GM23338 (cell line): ENCODE results near the gene NUP98. TPM values are rescaled to one million over a fixed set of nuclear protein-coding genes. Genes with fewer than 3 reads are reported as not detected.

Source experiments
- ATAC-seq: fragments of 200-7000 bp; cut with Tn5 transposase; 3 replicates; pipeline ENCODE4 v1.9.1; 2020
- DNase-seq: peaks from one replicate; pipeline ENCODE4 v3.0.0-alpha.2; 2015; ENCODE audit warnings: low spot score
- H2AFZ ChIP-seq: fragments of 200-600 bp; sonication (generic); 2 replicates; pipeline ENCODE4 v1.8.0; 2016; ENCODE audit warnings: antibody characterized with exemption, mild to moderate bottlenecking, moderate library complexity
- H3F3A ChIP-seq: fragments of 200-600 bp; sonication (generic); replicated peaks from 2 replicates; pipeline ENCODE4 v1.8.0; 2017; ENCODE audit warnings: antibody characterized with exemption, mixed run types, low read depth
- H3K27ac ChIP-seq: fragments of 200-600 bp; sonication (generic); 2 replicates; pipeline ENCODE4 v1.6.1; 2016; ENCODE audit warnings: low read depth
- H3K27me3 ChIP-seq: fragments of 200-600 bp; sonication (generic); 2 replicates; pipeline ENCODE4 v1.8.0; 2016; ENCODE audit warnings: mild to moderate bottlenecking, mixed run types, moderate library complexity; ENCODE audit not compliant: insufficient read depth
- H3K36me3 ChIP-seq: fragments of 200-600 bp; sonication (generic); 2 replicates; pipeline ENCODE4 v1.8.0; 2016; ENCODE audit warnings: mild to moderate bottlenecking; ENCODE audit not compliant: insufficient read depth
- H3K4me1 ChIP-seq: fragments of 200-600 bp; sonication (generic); 2 replicates; pipeline ENCODE4 v1.8.0; 2016; ENCODE audit warnings: mild to moderate bottlenecking, moderate library complexity; ENCODE audit not compliant: insufficient read depth
- H3K4me2 ChIP-seq: fragments of 200-600 bp; sonication (generic); 2 replicates; pipeline ENCODE4 v1.7.1; 2017; ENCODE audit warnings: mixed run types
- H3K4me3 ChIP-seq: fragments of 200-600 bp; sonication (generic); 2 replicates; pipeline ENCODE4 v1.6.1; 2016; ENCODE audit warnings: mixed run types
- H3K79me2 ChIP-seq: fragments of 200-600 bp; sonication (generic); replicated peaks from 2 replicates; pipeline ENCODE4 v1.8.0; 2017; ENCODE audit warnings: mild to moderate bottlenecking; ENCODE audit not compliant: insufficient read depth
- H3K9me2 ChIP-seq: fragments of 200-600 bp; sonication (generic); 2 replicates; pipeline ENCODE4 v1.8.0; 2017; ENCODE audit not compliant: insufficient read depth
- H4K20me1 ChIP-seq: fragments of 200-600 bp; sonication (generic); replicated peaks from 2 replicates; pipeline ENCODE4 v1.8.0; 2017; ENCODE audit warnings: mild to moderate bottlenecking; ENCODE audit not compliant: insufficient read depth
- H3K27ac Mint-ChIP-seq: 2 replicates; pipeline ENCODE4 v1.8.0; 2020; ENCODE audit warnings: inconsistent platforms, mild to moderate bottlenecking, moderate library complexity, mixed read lengths
- H3K27me3 Mint-ChIP-seq: 3 replicates; pipeline ENCODE4 v1.8.0; 2022; ENCODE audit warnings: low read depth, mild to moderate bottlenecking, moderate library complexity, mixed read lengths, inconsistent platforms; ENCODE audit not compliant: insufficient read depth, poor library complexity
- H3K36me3 Mint-ChIP-seq: 3 replicates; pipeline ENCODE4 v1.8.0; 2021; ENCODE audit warnings: low read depth, mild to moderate bottlenecking, inconsistent platforms, moderate library complexity, mixed read lengths
- H3K4me1 Mint-ChIP-seq: 3 replicates; pipeline ENCODE4 v1.8.0; 2020; ENCODE audit warnings: mild to moderate bottlenecking, inconsistent platforms, mixed read lengths
- H3K4me3 Mint-ChIP-seq: 3 replicates; pipeline ENCODE4 v1.8.0; 2021; ENCODE audit warnings: moderate library complexity, mild to moderate bottlenecking, inconsistent platforms, mixed read lengths
- H3K9me3 Mint-ChIP-seq: 3 replicates; pipeline ENCODE4 v1.8.0; 2020; ENCODE audit warnings: moderate library complexity, mild to moderate bottlenecking, inconsistent platforms, mixed read lengths
- CREB1 ChIP-seq: fragments of 250-450 bp; sonication (Bioruptor Pico); IDR thresholded peaks from 2 replicates; pipeline ENCODE4 v1.5.0; 2020; ENCODE audit warnings: low read depth, mild to moderate bottlenecking, moderate library complexity
- EZH2 ChIP-seq: fragments of 200-600 bp; sonication (generic); IDR thresholded peaks from one replicate; pipeline ENCODE4 v1.8.0; 2017; ENCODE audit warnings: antibody characterized with exemption, mild to moderate bottlenecking, low read depth; ENCODE audit not compliant: unreplicated experiment
- EZH2phosphoT487 ChIP-seq: fragments of 200-600 bp; sonication (generic); IDR thresholded peaks from one replicate; pipeline ENCODE4 v1.8.1; 2018; ENCODE audit warnings: antibody characterized with exemption; ENCODE audit not compliant: unreplicated experiment
- STAT1 ChIP-seq: IDR thresholded peaks from one replicate; pipeline ENCODE4 v1.6.1; 2016; ENCODE audit warnings: antibody characterized with exemption; ENCODE audit not compliant: unreplicated experiment
- ZNF114 ChIP-seq: fragments of 250-450 bp; sonication (Bioruptor Pico); IDR thresholded peaks from 2 replicates; pipeline ENCODE4 v1.5.0; 2020; ENCODE audit warnings: mild to moderate bottlenecking, moderate library complexity
- ZNF331 ChIP-seq: fragments of 250-450 bp; sonication (Bioruptor Pico); IDR thresholded peaks from 2 replicates; pipeline ENCODE4 v1.5.0; 2020; ENCODE audit warnings: low read depth, mild to moderate bottlenecking, moderate library complexity
- polyA plus RNA-seq: library from polyadenylated mRNA; unstranded; fragments of >200 nt; fragmentation: Nextera tagmentation; extraction: Ambion mirVana; gene quantifications from 2 replicates; pipeline ENCODE4 v1.2.1, GENCODE V29; 2016
- total RNA-seq: library from RNA; depleted of rRNA; stranded (reverse); fragments of >200 nt; shearing (Covaris generic); gene quantifications from 2 replicates; pipeline ENCODE4 v1.2.3, GENCODE V29; 2014
- TF ChIP-seq, protein P1 (sequence below): IDR thresholded peaks from 2 replicates; pipeline ENCODE4 v1.6.1; 2016; ENCODE audit warnings: antibody characterized with exemption
- TF ChIP-seq, protein P2 (sequence below): IDR thresholded peaks from one replicate; pipeline ENCODE4 v1.6.1; 2018; ENCODE audit warnings: antibody characterized with exemption; ENCODE audit not compliant: unreplicated experiment
- TF ChIP-seq, protein P3 (sequence below), 2 experiments: fragments of 200-600 bp in 1 of 2; sonication (generic) in 1 of 2; conservative IDR thresholded peaks; 2 replicates each; pipeline versions ENCODE4 v1.5.1 to v1.6.1; 2016 to 2017; ENCODE audit warnings: antibody characterized with exemption in 2 of 2, low read depth in 2 of 2, mild to moderate bottlenecking in 2 of 2, moderate library complexity in 1 of 2

The NUP98 gene
- total and polyA plus RNA-seq, 2 experiments from 2014 or later: 23.9 to 174 TPM

DNA sequence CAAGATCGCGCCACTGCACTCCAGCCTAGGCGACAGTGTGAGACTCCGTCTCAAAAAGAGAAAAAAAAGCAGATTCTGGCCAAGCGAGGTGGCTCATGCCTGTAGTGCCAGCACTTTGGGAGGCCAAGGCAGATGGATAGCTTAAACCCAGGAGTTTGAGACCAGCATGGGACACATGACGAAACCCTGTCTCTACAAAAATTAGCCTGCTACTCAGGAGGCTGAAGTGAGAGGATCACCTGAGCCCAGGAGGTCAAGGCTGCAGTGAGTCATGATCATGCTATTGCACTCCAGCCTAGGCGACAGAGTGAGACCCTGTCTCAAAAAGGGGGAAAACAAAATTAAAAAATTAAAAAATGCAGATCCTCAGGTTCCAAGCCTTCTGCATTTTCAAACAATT lies 25.0 kb upstream of the NUP98 start:
- H3K4me2 ChIP-seq: no peak overlapping the region
- ATAC-seq: no peak
- no peaks in the 10 kb centered on the region for H3F3A ChIP-seq
- H4K20me1 ChIP-seq: peaks cover 7% of the 10 kb centered on the region
- Mint-ChIP-seq H3K27me3 (peaks cover 21% of the 10 kb centered on the region), H3K9me3 (no peaks in the 10 kb centered on the region; the same call in 2 of the 3 replicates), H3K4me3 (no peak overlapping the region), H3K36me3 (peaks cover 30% of the 10 kb centered on the region), H3K27ac (no peak overlapping the region), H3K4me1 (peaks cover 32% of the 10 kb centered on the region)
- no peaks in the 10 kb centered on the region for H3K36me3 ChIP-seq
- H3K27ac ChIP-seq: no peak overlapping the region
- no peak for DNase-seq
- no peak overlapping the region for H3K4me3 ChIP-seq
- TF ChIP-seq, protein P1, sequence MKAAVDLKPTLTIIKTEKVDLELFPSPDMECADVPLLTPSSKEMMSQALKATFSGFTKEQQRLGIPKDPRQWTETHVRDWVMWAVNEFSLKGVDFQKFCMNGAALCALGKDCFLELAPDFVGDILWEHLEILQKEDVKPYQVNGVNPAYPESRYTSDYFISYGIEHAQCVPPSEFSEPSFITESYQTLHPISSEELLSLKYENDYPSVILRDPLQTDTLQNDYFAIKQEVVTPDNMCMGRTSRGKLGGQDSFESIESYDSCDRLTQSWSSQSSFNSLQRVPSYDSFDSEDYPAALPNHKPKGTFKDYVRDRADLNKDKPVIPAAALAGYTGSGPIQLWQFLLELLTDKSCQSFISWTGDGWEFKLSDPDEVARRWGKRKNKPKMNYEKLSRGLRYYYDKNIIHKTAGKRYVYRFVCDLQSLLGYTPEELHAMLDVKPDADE: no peak
- TF ChIP-seq, protein P2, sequence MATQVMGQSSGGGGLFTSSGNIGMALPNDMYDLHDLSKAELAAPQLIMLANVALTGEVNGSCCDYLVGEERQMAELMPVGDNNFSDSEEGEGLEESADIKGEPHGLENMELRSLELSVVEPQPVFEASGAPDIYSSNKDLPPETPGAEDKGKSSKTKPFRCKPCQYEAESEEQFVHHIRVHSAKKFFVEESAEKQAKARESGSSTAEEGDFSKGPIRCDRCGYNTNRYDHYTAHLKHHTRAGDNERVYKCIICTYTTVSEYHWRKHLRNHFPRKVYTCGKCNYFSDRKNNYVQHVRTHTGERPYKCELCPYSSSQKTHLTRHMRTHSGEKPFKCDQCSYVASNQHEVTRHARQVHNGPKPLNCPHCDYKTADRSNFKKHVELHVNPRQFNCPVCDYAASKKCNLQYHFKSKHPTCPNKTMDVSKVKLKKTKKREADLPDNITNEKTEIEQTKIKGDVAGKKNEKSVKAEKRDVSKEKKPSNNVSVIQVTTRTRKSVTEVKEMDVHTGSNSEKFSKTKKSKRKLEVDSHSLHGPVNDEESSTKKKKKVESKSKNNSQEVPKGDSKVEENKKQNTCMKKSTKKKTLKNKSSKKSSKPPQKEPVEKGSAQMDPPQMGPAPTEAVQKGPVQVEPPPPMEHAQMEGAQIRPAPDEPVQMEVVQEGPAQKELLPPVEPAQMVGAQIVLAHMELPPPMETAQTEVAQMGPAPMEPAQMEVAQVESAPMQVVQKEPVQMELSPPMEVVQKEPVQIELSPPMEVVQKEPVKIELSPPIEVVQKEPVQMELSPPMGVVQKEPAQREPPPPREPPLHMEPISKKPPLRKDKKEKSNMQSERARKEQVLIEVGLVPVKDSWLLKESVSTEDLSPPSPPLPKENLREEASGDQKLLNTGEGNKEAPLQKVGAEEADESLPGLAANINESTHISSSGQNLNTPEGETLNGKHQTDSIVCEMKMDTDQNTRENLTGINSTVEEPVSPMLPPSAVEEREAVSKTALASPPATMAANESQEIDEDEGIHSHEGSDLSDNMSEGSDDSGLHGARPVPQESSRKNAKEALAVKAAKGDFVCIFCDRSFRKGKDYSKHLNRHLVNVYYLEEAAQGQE: no peak
- TF ChIP-seq EZH2phosphoT487 (no peak), ZNF114 (CRISPR knock-in tag) (no peak)
- no peaks in the 10 kb centered on the region for H3K79me2 ChIP-seq
- no peak overlapping the region for H2AFZ ChIP-seq
- no peaks in the 10 kb centered on the region for H3K9me2 ChIP-seq
- H3K4me1 ChIP-seq: peaks cover 25% of the 10 kb centered on the region
- H3K27me3 ChIP-seq: no peaks in the 10 kb centered on the region

DNA sequence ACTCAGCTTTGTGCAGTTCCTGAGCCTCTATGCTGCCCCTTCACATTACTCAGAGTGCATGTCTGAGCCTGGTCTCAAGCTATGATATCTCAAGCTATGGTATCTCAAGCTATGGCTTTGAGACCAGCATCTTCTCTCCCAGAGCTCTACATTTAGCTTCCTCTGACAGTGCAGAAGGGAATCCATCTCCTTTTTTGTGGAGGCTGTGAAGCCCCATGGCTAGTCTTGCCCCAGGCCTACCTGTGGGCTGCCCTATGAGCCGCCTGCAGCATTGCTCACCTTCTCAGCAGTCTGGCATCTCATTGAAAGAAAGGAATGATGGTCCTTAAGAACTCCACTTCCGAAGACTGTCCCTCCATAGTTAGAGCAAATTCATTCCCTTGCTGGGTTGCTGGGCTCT lies 23.6 kb upstream of the NUP98 start:
- no peak for DNase-seq
- TF ChIP-seq, protein P2: no peak
- TF ChIP-seq, protein P3, sequence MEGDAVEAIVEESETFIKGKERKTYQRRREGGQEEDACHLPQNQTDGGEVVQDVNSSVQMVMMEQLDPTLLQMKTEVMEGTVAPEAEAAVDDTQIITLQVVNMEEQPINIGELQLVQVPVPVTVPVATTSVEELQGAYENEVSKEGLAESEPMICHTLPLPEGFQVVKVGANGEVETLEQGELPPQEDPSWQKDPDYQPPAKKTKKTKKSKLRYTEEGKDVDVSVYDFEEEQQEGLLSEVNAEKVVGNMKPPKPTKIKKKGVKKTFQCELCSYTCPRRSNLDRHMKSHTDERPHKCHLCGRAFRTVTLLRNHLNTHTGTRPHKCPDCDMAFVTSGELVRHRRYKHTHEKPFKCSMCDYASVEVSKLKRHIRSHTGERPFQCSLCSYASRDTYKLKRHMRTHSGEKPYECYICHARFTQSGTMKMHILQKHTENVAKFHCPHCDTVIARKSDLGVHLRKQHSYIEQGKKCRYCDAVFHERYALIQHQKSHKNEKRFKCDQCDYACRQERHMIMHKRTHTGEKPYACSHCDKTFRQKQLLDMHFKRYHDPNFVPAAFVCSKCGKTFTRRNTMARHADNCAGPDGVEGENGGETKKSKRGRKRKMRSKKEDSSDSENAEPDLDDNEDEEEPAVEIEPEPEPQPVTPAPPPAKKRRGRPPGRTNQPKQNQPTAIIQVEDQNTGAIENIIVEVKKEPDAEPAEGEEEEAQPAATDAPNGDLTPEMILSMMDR (conservative IDR thresholded peaks at IDR 0.05; ENCODE audit: low read depth in 2 of 2): no peak
- no peak for TF ChIP-seq STAT1
- TF ChIP-seq EZH2: no peak
- TF ChIP-seq, protein P1: no peak
- TF ChIP-seq ZNF331: no peak
- TF ChIP-seq CREB1: no peak

More for the DNA sequence above, 23.6 kb upstream of the NUP98 start:
- no peak overlapping the region for H3K27ac Mint-ChIP-seq
- no peaks in the 10 kb centered on the region for H3K36me3 ChIP-seq
- peaks cover 16% of the 10 kb centered on the region for H3K36me3 Mint-ChIP-seq
- H3K9me2 ChIP-seq: no peaks in the 10 kb centered on the region
- H2AFZ ChIP-seq: no peak overlapping the region
- peaks cover 27% of the 10 kb centered on the region for H3K4me1 Mint-ChIP-seq
- no peak overlapping the region for H3K4me3 ChIP-seq
- no peaks in the 10 kb centered on the region for H3K79me2 ChIP-seq
- H3K4me2 ChIP-seq: no peak overlapping the region
- peaks cover 4% of the 10 kb centered on the region for H4K20me1 ChIP-seq
- no peak overlapping the region for H3K27ac ChIP-seq
- no peak overlapping the region for H3K4me3 Mint-ChIP-seq
- no peaks in the 10 kb centered on the region for H3F3A ChIP-seq
- H3K27me3 ChIP-seq: no peaks in the 10 kb centered on the region
- H3K9me3 Mint-ChIP-seq: no peaks in the 10 kb centered on the region; the same call in 2 of the 3 replicates
- peaks cover 14% of the 10 kb centered on the region for H3K27me3 Mint-ChIP-seq
- H3K4me1 ChIP-seq: peaks cover 11% of the 10 kb centered on the region
- ATAC-seq: no peak
